HG03565 (cell line): Measurements from ENCODE around the gene CLDN20.
A peak's percentile ranks its signal among the peaks of the same experiment; 100 is the strongest.

Source experiments
- ATAC-seq: cut with Tn5 transposase; IDR thresholded peaks from one replicate; pipeline ENCODE4 v1.9.1; 2021; ENCODE audit warnings: mild to moderate bottlenecking, moderate library complexity; ENCODE audit not compliant: unreplicated experiment

The CLDN20 gene

GRCh38 chr6:155244434-155244833, 19.4 kb upstream of the CLDN20 start:
- no peak for ATAC-seq

- no peak for ATAC-seq
Observed at GRCh38 chr6:155245193-155245592, 18.6 kb upstream of the CLDN20 start.

- no peak for ATAC-seq
Observed at GRCh38 chr6:155245831-155246230, 18.0 kb upstream of the CLDN20 start.

- ATAC-seq: no peak
Observed at GRCh38 chr6:155246825-155247224, 17.0 kb upstream of the CLDN20 start.

- no peak for ATAC-seq
Observed at GRCh38 chr6:155247618-155248007, 16.2 kb upstream of the CLDN20 start.

GRCh38 chr6:155248008-155249001, 15.5 kb upstream of the CLDN20 start:
- ATAC-seq: peak; percentile 73

- ATAC-seq: no peak
Observed at GRCh38 chr6:155250701-155251381, 13.0 kb upstream of the CLDN20 start.

- no peak for ATAC-seq
Observed at GRCh38 chr6:155252581-155252980, 11.2 kb upstream of the CLDN20 start.

- no peak for ATAC-seq
Observed at GRCh38 chr6:155253337-155253736, 10.5 kb upstream of the CLDN20 start.

GRCh38 chr6:155254139-155254538, 9.7 kb upstream of the CLDN20 start:
- ATAC-seq: no peak

GRCh38 chr6:155256122-155256795, 7.6 kb upstream of the CLDN20 start:
- ATAC-seq: no peak

- ATAC-seq: no peak
Observed at GRCh38 chr6:155257796-155258195, 6.0 kb upstream of the CLDN20 start.

GRCh38 chr6:155259204-155259603, 4.6 kb upstream of the CLDN20 start:
- ATAC-seq: no peak

GRCh38 chr6:155259897-155260296, 3.9 kb upstream of the CLDN20 start:
- ATAC-seq: no peak

GRCh38 chr6:155260686-155261085, 3.1 kb upstream of the CLDN20 start:
- peak; percentile 56 for ATAC-seq

GRCh38 chr6:155261111-155261900, 2.5 kb upstream of the CLDN20 start:
- no peak for ATAC-seq

- ATAC-seq: no peak
Observed at GRCh38 chr6:155262655-155263054, 1.2 kb upstream of the CLDN20 start.

GRCh38 chr6:155264693-155265320, 994 bp downstream of the CLDN20 start:
- no peak for ATAC-seq

GRCh38 chr6:155265843-155266535, 2.2 kb downstream of the CLDN20 start:
- ATAC-seq: no peak

- ATAC-seq: no peak
Observed at GRCh38 chr6:155267411-155267810, 3.6 kb downstream of the CLDN20 start.
